ENCODE measurements around the gene CASP3.

DNA sequence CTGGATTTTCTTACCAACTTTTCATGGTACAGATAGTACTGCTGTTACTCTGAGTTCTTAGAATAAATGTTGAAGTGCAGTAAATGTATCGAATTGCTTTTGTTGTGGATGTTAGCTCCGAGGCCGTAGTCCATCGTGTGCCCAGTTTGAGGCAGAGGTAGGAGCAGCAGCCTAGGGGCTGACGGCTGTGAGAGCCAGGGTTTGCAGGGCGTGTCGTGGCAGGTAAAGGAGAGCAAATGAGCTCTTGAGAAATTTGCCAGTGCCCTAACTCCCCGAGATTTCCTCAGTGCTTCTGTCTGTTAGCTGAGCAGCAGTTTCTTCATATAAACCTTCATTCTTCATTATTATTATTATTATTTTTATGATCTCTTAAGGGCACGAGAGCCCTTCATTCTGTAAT, 21.9 kb upstream of the CASP3 start:
- no peak for TF ChIP-seq POLR2A (IDR thresholded peaks at IDR 0.05)
- TF ChIP-seq, protein P1, sequence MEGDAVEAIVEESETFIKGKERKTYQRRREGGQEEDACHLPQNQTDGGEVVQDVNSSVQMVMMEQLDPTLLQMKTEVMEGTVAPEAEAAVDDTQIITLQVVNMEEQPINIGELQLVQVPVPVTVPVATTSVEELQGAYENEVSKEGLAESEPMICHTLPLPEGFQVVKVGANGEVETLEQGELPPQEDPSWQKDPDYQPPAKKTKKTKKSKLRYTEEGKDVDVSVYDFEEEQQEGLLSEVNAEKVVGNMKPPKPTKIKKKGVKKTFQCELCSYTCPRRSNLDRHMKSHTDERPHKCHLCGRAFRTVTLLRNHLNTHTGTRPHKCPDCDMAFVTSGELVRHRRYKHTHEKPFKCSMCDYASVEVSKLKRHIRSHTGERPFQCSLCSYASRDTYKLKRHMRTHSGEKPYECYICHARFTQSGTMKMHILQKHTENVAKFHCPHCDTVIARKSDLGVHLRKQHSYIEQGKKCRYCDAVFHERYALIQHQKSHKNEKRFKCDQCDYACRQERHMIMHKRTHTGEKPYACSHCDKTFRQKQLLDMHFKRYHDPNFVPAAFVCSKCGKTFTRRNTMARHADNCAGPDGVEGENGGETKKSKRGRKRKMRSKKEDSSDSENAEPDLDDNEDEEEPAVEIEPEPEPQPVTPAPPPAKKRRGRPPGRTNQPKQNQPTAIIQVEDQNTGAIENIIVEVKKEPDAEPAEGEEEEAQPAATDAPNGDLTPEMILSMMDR (IDR thresholded peaks at IDR 0.05): no peak

All from Peyer's patch (tissue), 4 donors.